K562 (cell line): ENCODE results near the gene RAB13. TPM values are rescaled to one million over a fixed set of nuclear protein-coding genes. Genes with fewer than 3 reads are reported as not detected.
"Not testable (repeated sequence)": the region's sequence is repeated elsewhere in the genome, so short reads cannot be mapped to it uniquely, and the experiment has no call there.

Experiments used
- ATAC-seq: fragments of 200-7000 bp; cut with Tn5 transposase; 3 replicates; pipeline ENCODE4 v1.9.1; 2020; ENCODE audit warnings: moderate library complexity
- BruUV-seq: library from RNA; stranded (reverse); fragments of 400-500 nt; replicated peaks from 2 replicates; lab custom pipeline; 2021; lab: Mats Ljungman, UMichigan
- CTCF ChIA-PET: fragments of 300-600 bp; formaldehyde crosslinking; extraction: SDS; loops from one replicate; lab custom pipeline; 2021; ENCODE audit warnings: low intra/inter-chr PET ratio; lab: Yijun Ruan, JAX
- POLR2A ChIA-PET: fragments of 300-600, 350-650 bp; sonication (Branson Sonifier 250); formaldehyde crosslinking; extraction: SDS; loops from one replicate; lab custom pipeline; 2021; ENCODE audit warnings: antibody characterized with exemption, inconsistent platforms; lab: Yijun Ruan, JAX
- DNase-seq, 4 experiments: peaks; one replicate each; pipeline versions ENCODE4 v3.0.0 to v3.0.0-alpha.2; 2011 to 2018; ENCODE audit warnings: low spot score in 3 of 4, mixed read lengths in 3 of 4; ENCODE audit errors: extremely low read depth in 1 of 4
- FAIRE-seq: peaks from 2 replicates; lab custom pipeline; 2011; peaks lifted over from hg19 to GRCh38; lab: Jason Lieb, UNC
- H2AFZ ChIP-seq: 2 replicates; pipeline ENCODE4 v1.6.0; 2011; ENCODE audit warnings: low read depth, low read length, control low read depth, inconsistent platforms
- H3K27ac ChIP-seq: fragments of 200-600 bp; 3 replicates; pipeline ENCODE4 v1.8.0; 2011; ENCODE audit warnings: low read depth, mild to moderate bottlenecking, control low read depth, inconsistent platforms, low read length, moderate library complexity, mixed read lengths; ENCODE audit errors: extremely low read depth
- H3K27me3 ChIP-seq, 2 experiments: fragments of 300-600 bp in 1 of 2; 2 replicates in 1 of 2; 3 replicates in 1 of 2; pipeline versions ENCODE4 v1.6.0 to v1.8.0; 2011; ENCODE audit warnings: inconsistent platforms in 2 of 2, low read length in 2 of 2, mild to moderate bottlenecking in 1 of 2, mixed read lengths in 1 of 2, moderate library complexity in 1 of 2; ENCODE audit not compliant: control insufficient read depth in 2 of 2, insufficient read depth in 2 of 2
- H3K36me3 ChIP-seq: fragments of 300-600 bp; 3 replicates; pipeline ENCODE4 v1.8.0; 2011; ENCODE audit warnings: mild to moderate bottlenecking, low read length, inconsistent platforms; ENCODE audit not compliant: control insufficient read depth, insufficient read depth
- H3K4me1 ChIP-seq, 2 experiments: fragments of 200-600 bp in 1 of 2; replicated peaks in 1 of 2; 2 replicates in 1 of 2; 3 replicates in 1 of 2; pipeline versions ENCODE4 v1.5.1 to v1.8.0; 2011; ENCODE audit warnings: inconsistent platforms in 2 of 2, low read length in 2 of 2, mild to moderate bottlenecking in 1 of 2, mixed read lengths in 1 of 2, moderate library complexity in 1 of 2; ENCODE audit not compliant: control insufficient read depth in 2 of 2, insufficient read depth in 2 of 2
- H3K4me2 ChIP-seq: 2 replicates; pipeline ENCODE4 v1.6.1; 2011; ENCODE audit warnings: low read length, control low read depth, inconsistent platforms, mixed read lengths; ENCODE audit not compliant: insufficient read depth
- H3K4me3 ChIP-seq: fragments of 200-600 bp; sonication (generic), shearing (Covaris generic); 2 replicates; pipeline ENCODE4 v1.5.1; 2016; ENCODE audit warnings: control low read depth, inconsistent platforms
- H3K79me2 ChIP-seq: fragments of 200-600 bp; 3 replicates; pipeline ENCODE4 v1.8.0; 2011; ENCODE audit warnings: low read length, inconsistent platforms; ENCODE audit not compliant: control insufficient read depth, insufficient read depth
- H3K9ac ChIP-seq, 2 experiments: 2 replicates each; pipeline versions ENCODE4 v1.6.0 to v1.6.1; 2011; ENCODE audit warnings: low read depth in 2 of 2, low read length in 2 of 2, control low read depth in 1 of 2, inconsistent platforms in 1 of 2, mild to moderate bottlenecking in 1 of 2, mixed read lengths in 1 of 2; ENCODE audit not compliant: insufficient read depth in 1 of 2
- H3K9me1 ChIP-seq: one replicate; pipeline ENCODE4 v1.6.0; 2011; ENCODE audit warnings: inconsistent platforms, mild to moderate bottlenecking, low read length, moderate library complexity; ENCODE audit not compliant: control insufficient read depth, insufficient read depth
- H3K9me3 ChIP-seq: replicated peaks from 2 replicates; pipeline ENCODE4 v1.5.1; 2011; ENCODE audit warnings: low read depth, low read length, inconsistent platforms; ENCODE audit not compliant: control insufficient read depth, insufficient read depth
- H4K20me1 ChIP-seq: replicated peaks from 2 replicates; pipeline ENCODE4 v1.6.1; 2011; ENCODE audit warnings: low read length, inconsistent platforms, mixed read lengths; ENCODE audit not compliant: control insufficient read depth, insufficient read depth
- ARID1B ChIP-seq: fragments of 450-650 bp; IDR thresholded peaks from 2 replicates; pipeline ENCODE4 v1.6.1; 2016; ENCODE audit warnings: antibody characterized with exemption, mild to moderate bottlenecking, inconsistent platforms
- ATF1 ChIP-seq, 2 experiments: fragments of 450-650 bp in 1 of 2; IDR thresholded peaks; 2 replicates each; pipeline ENCODE4 v1.6.1; 2016; ENCODE audit warnings: missing compliant biosample characterization in 1 of 2, missing genetic modification characterization in 1 of 2
- NFIC ChIP-seq: fragments of 450-650 bp; IDR thresholded peaks from 2 replicates; pipeline ENCODE4 v1.6.1; 2017; ENCODE audit warnings: mild to moderate bottlenecking, inconsistent platforms
- NR2F6 ChIP-seq: fragments of 450-650 bp; formaldehyde crosslinking; IDR thresholded peaks from 2 replicates; pipeline ENCODE4 v1.4.0; 2020; ENCODE audit warnings: mild to moderate bottlenecking
- WHSC1 ChIP-seq: IDR thresholded peaks from one replicate; pipeline ENCODE4 v1.6.1; 2012; ENCODE audit warnings: low read length, control low read depth, inconsistent platforms
- WGBS: fragments of 100-300 bp; shearing (Covaris generic); methylation state at CpG from one replicate; pipeline ENCODE4 v1.1.6; 2016; ENCODE audit warnings: low coverage, mixed read lengths; ENCODE audit not compliant: insufficient coverage; ENCODE audit errors: missing lambda C conversion rate; 5-methylcytosine and 5-hydroxymethylcytosine counted together
- in situ Hi-C: fragments of 300-500 bp; cut with MboI; formaldehyde crosslinking; loops from 4 replicates; pipeline ENCODE4 v1.15.0; 2018; ENCODE audit warnings: inconsistent platforms, mixed read lengths
- intact Hi-C: fragments of 100-400 bp; cut with micrococcal nuclease; formaldehyde crosslinking; loops from 2 replicates; pipeline ENCODE4 v1.14.2; 2022
- polyA plus RNA-seq, 8 experiments: library from polyadenylated mRNA; depleted of rRNA in 4 of 8; stranded (reverse) in 5 of 8; unstranded in 3 of 8; fragments of >200 nt; fragmentation: Nextera tagmentation in 2 of 8; fragmentation: Illumina TruSeq in 1 of 8; extraction: Ambion mirVana in 2 of 8; extraction: Trizol in 1 of 8; gene quantifications; 2 replicates each; pipeline versions ENCODE4 v1.2.1 to v1.2.3, GENCODE V29; 2011 to 2014; ENCODE audit warnings: inconsistent platforms in 1 of 8, missing spikeins in 1 of 8
- total RNA-seq, 7 experiments: library from RNA; depleted of rRNA in 6 of 7; stranded (reverse); fragments of >200 nt in 6 of 7; fragmentation: Illumina TruSeq in 2 of 7; extraction: Trizol in 2 of 7; gene quantifications; 2 replicates each; pipeline versions ENCODE4 v1.2.1 to v1.2.3, GENCODE V29; 2011 to 2021; ENCODE audit warnings: low replicate concordance in 1 of 7
- TF ChIP-seq, protein P1 (sequence below): sonication (generic); formaldehyde crosslinking; IDR thresholded peaks from 2 replicates; pipeline ENCODE4 v1.8.1; 2023; ENCODE audit warnings: mild to moderate bottlenecking, missing genetic modification reagents

The RAB13 gene
- total and polyA plus RNA-seq, 9 of the 15 experiments (the other 6 are each of a cell fraction or from before 2014, with no cell fraction given): 22.3 to 100 (median 39.8) TPM

DNA sequence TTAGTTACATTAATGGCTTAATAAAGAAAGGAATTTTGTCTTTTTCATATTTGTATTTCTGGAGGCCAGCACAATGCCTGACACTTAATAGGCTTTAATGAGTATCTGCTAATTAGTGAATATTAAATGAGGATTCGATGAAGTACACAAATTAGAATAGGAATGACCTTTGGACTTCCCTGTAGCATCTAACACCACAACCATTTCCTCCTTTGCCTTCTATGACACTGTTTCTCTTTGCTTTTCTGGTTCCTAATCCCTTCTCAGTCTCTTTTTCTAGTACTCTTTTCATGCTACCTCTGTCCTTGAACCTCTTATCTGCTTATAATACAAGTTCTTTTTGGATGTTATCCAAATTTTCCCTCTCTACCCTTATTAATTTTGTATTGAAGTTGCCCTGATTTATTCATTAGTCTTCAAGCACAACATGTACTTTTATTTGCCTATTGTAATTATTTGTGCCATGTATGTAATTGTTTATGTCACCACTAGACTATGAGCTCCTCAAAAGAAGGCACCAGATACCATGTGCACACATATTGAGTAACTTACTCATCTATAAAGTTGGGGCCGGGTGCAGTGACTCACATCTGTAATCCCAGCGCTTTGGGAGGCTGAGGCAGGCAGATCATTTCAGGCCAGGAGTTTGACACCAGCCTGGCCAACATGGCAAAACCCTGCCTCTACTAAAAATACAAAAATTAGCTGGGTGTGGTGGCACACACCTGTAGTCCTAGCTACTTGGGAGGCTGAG, 28.2 kb upstream of the RAB13 start:
- Histone ChIP-seq H3K4me1 (no peaks in the 10 kb centered on the region; a peak in 2 of 5 replicates), H3K36me3 (no peaks in the 10 kb centered on the region), H2AFZ (no peak overlapping the region), H3K9me1 (no peaks in the 10 kb centered on the region), H4K20me1 (no peaks in the 10 kb centered on the region), H3K4me3 (no peak overlapping the region), H3K4me2 (no peak overlapping the region), H3K27me3 (peaks cover 4 to 16% of the 10 kb centered on the region in 2 experiments; a peak in 3 of 5 replicates)
- no peak for DNase-seq
- no peak for FAIRE-seq
- in situ Hi-C loops: no loop called here
- ATAC-seq: no peak
- CTCF ChIA-PET: no interaction called here
- no TSS peak for BruUV-seq
- 0% methylated on average over 3 of the region's 3 CpGs for WGBS
- POLR2A ChIA-PET: no interaction called here
- TF ChIP-seq WHSC1 (no peak), ARID1B (no peak), NR2F6 (CRISPR knock-in tag) (no peak), NFIC (peak; percentile 19; the same call in 1 of the 2 replicates), ATF1 (CRISPR knock-in tag; IDR thresholded peaks at IDR 0.05) (no peak), ATF1 (tag; IDR thresholded peaks at IDR 0.05) (no peak)
- TF ChIP-seq, all 486 proteins: peak for 1
- intact Hi-C loops: no loop called here
- Histone ChIP-seq H3K9me3 (no peaks in the 10 kb centered on the region), H3K9ac (no peak overlapping the region), H3K27ac (no peak overlapping the region), H3K79me2 (no peaks in the 10 kb centered on the region)

DNA sequence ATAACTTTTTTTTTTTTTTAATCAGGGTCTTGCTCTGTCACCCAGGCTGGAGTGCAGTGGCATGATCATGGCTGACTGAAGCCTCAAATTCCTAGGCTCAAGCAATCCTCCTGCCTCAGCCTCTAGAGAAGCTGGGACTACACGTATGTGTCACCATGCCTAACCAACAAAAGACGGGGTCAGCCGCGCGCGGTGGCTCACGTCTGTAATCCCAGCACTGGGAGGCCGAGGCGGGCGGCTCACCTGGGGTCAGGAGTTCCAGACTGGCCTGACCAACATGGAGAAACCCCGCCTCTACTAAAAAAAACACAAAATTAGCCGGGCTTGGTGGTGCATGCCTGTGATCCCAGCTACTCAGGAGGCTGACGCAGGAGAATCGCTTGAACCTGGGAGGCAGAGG, 26.4 kb upstream of the RAB13 start:
- WGBS: 35% methylated on average over 14 of the region's 14 CpGs

More for the DNA sequence above, 26.4 kb upstream of the RAB13 start:
- H3K9me3 ChIP-seq, H3K27ac ChIP-seq, H3K36me3 ChIP-seq, intact Hi-C loops, H3K79me2 ChIP-seq, FAIRE-seq, BruUV-seq, CTCF ChIA-PET, H3K4me3 ChIP-seq, ATAC-seq, H2AFZ ChIP-seq, H3K4me1 ChIP-seq, H3K9ac ChIP-seq, H3K4me2 ChIP-seq, in situ Hi-C loops, H3K9me1 ChIP-seq, H4K20me1 ChIP-seq, DNase-seq: not testable (repeated sequence)
- POLR2A ChIA-PET: interaction anchor here (2.0 kb wide), 1 partner anchor 21 kb away, joined by 11 read pairs; the partner anchor contains the start of gene RPS27
- TF ChIP-seq, protein P1, sequence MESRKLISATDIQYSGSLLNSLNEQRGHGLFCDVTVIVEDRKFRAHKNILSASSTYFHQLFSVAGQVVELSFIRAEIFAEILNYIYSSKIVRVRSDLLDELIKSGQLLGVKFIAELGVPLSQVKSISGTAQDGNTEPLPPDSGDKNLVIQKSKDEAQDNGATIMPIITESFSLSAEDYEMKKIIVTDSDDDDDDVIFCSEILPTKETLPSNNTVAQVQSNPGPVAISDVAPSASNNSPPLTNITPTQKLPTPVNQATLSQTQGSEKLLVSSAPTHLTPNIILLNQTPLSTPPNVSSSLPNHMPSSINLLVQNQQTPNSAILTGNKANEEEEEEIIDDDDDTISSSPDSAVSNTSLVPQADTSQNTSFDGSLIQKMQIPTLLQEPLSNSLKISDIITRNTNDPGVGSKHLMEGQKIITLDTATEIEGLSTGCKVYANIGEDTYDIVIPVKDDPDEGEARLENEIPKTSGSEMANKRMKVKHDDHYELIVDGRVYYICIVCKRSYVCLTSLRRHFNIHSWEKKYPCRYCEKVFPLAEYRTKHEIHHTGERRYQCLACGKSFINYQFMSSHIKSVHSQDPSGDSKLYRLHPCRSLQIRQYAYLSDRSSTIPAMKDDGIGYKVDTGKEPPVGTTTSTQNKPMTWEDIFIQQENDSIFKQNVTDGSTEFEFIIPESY (CRISPR knock-in tag): peak; percentile 83
- H3K27me3 ChIP-seq: peaks cover 4 to 16% of the 10 kb centered on the region in 2 experiments; a peak in 3 of 5 replicates
